Natural killer cell treated with Interleukin-12 subunit alpha and Interleukin-12 subunit beta and Interleukin-15 and Interleukin-18, amount 100 ng/mL, for 72 hours (primary cell): ENCODE results near the gene NUAK1. TPM values are rescaled to one million over a fixed set of nuclear protein-coding genes. Genes with fewer than 3 reads are reported as not detected.
"Not testable (repeated sequence)": the region's sequence is repeated elsewhere in the genome, so short reads cannot be mapped to it uniquely, and the experiment has no call there.

ENCODE experiments used
- ATAC-seq, 2 donors: fragments of 150-1000 bp; cut with Tn5 transposase in 1 of 2; sonication (Bioruptor Pico), chemical (Tn5 transposase) in 1 of 2; 2 replicates each; pipeline ENCODE4 v1.10.0; 2021
- DNase-seq: peaks from one replicate; pipeline ENCODE4 v3.0.0; 2022; ENCODE audit warnings: low spot score
- H3K27ac Mint-ChIP-seq, 2 donors: 1 replicate in 1 of 2; 2 replicates in 1 of 2; pipeline ENCODE4 v1.8.0; 2022; ENCODE audit warnings: mixed read lengths in 2 of 2, mild to moderate bottlenecking in 1 of 2, moderate library complexity in 1 of 2
- H3K27me3 Mint-ChIP-seq, 2 donors: 1 replicate in 1 of 2; 2 replicates in 1 of 2; pipeline ENCODE4 v1.8.0; 2022; ENCODE audit warnings: mixed read lengths in 2 of 2
- H3K36me3 Mint-ChIP-seq: one replicate; pipeline ENCODE4 v1.8.0; 2022; ENCODE audit warnings: mixed read lengths
- H3K4me1 Mint-ChIP-seq, 2 donors: 1 replicate in 1 of 2; 2 replicates in 1 of 2; pipeline ENCODE4 v1.8.0; 2022; ENCODE audit warnings: low read depth in 2 of 2, mixed read lengths in 2 of 2, mild to moderate bottlenecking in 1 of 2
- H3K4me3 Mint-ChIP-seq: one replicate; pipeline ENCODE4 v1.8.0; 2022; ENCODE audit warnings: mixed read lengths
- H3K9me3 Mint-ChIP-seq: 2 replicates; pipeline ENCODE4 v1.8.0; 2022; ENCODE audit warnings: mixed read lengths
- total RNA-seq, 2 donors: library from RNA; stranded (reverse); gene quantifications; one replicate each; pipeline ENCODE4 v1.2.3, GENCODE V29; 2022

NUAK1 gene
- total RNA-seq, 2 donors from 2014 or later, result 0.05 to 1.6 TPM

- Mint-ChIP-seq H3K36me3 (peaks cover 6% of the 10 kb centered on the region), H3K4me3 (no peak overlapping the region), H3K27me3 (peaks cover 23 to 29% of the 10 kb centered on the region in 2 donors), H3K4me1 (no peaks in the 10 kb centered on the region), H3K27ac (no peak overlapping the region), H3K9me3 (peaks cover 6% of the 10 kb centered on the region)
- ATAC-seq, result no peak
- DNase-seq, result no peak
Measured at GRCh38 chr12:106023039-106023438, 115.7 kb downstream of the NUAK1 start.

- Mint-ChIP-seq H3K4me3 (no peak overlapping the region), H3K27me3 (peaks cover 20 to 24% of the 10 kb centered on the region in 2 donors), H3K9me3 (peaks cover 6% of the 10 kb centered on the region), H3K36me3 (peaks cover 6% of the 10 kb centered on the region), H3K4me1 (no peaks in the 10 kb centered on the region), H3K27ac (no peak overlapping the region)
- DNase-seq, result no peak
- ATAC-seq, result no peak
Measured at GRCh38 chr12:106022568-106023012, 116.2 kb downstream of the NUAK1 start.

DNA sequence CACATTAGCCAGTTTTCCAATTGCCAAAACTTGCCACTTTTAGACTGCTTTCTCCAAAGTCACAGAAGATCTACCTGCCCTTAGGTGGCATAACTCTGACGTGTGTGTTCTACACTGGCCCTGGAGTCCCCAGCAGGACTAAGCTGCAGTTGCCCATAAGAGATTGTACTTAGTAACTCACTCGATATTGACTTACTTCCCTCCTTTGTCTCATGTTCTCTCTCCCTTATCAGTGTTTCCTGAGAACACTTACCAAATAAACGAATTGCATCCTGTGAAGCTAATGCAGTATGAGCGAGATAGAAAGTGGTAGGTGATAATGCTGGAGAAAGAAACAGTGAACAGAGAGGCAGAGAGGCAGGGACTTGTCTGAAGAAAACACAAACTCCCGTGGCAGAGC lies 117.2 kb downstream of the NUAK1 start:
- peaks cover 6% of the 10 kb centered on the region for H3K36me3 Mint-ChIP-seq
- DNase-seq, result no peak
- H3K9me3 Mint-ChIP-seq, result peaks cover 6% of the 10 kb centered on the region
- peaks cover 15% of the 10 kb centered on the region in 2 donors for H3K27me3 Mint-ChIP-seq
- ATAC-seq, result no peak
- no peaks in the 10 kb centered on the region for H3K4me1 Mint-ChIP-seq
- no peak overlapping the region for H3K27ac Mint-ChIP-seq
- H3K4me3 Mint-ChIP-seq, result no peak overlapping the region

- DNase-seq (no peak), ATAC-seq (no peak)
- Mint-ChIP-seq H3K27ac (no peak overlapping the region), H3K27me3 (peaks cover 14 to 17% of the 10 kb centered on the region in 2 donors), H3K36me3 (peaks cover 6% of the 10 kb centered on the region), H3K4me1 (no peaks in the 10 kb centered on the region), H3K9me3 (peaks cover 6% of the 10 kb centered on the region), H3K4me3 (no peak overlapping the region)
Measured at GRCh38 chr12:106020736-106021135, 118.0 kb downstream of the NUAK1 start.

DNA sequence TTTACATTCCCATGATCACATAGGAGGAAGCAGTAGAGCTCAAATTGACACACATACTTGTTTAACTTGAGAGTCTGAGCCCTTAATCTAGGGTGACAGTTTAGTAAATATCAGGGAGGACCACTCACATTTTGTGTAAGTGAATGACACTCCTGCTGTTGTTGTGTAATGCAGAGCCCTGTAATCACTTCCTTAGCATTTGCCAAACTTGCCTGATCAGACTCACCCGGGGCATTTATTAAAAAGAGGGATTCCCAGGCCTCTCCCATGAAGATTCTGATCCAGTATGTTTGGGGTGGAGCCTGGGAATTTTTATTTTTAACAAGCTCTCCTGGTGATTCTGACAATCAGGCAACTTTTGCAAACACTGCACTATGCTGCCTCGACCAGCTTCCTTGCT lies 119.6 kb downstream of the NUAK1 start:
- Mint-ChIP-seq H3K4me3 (no peak overlapping the region), H3K27me3 (peaks cover 14 to 18% of the 10 kb centered on the region in 2 donors), H3K9me3 (peaks cover 6% of the 10 kb centered on the region), H3K27ac (no peak overlapping the region), H3K4me1 (no peaks in the 10 kb centered on the region), H3K36me3 (peaks cover 6% of the 10 kb centered on the region)
- ATAC-seq, result no peak
- DNase-seq, result no peak

- Mint-ChIP-seq H3K9me3 (peaks cover 6% of the 10 kb centered on the region), H3K27ac (no peak overlapping the region), H3K4me3 (no peak overlapping the region), H3K27me3 (peaks cover 20 to 24% of the 10 kb centered on the region in 2 donors), H3K36me3 (peaks cover 6% of the 10 kb centered on the region), H3K4me1 (no peaks in the 10 kb centered on the region)
- ATAC-seq (no peak), DNase-seq (no peak)
Measured at GRCh38 chr12:106018286-106018685, 120.5 kb downstream of the NUAK1 start.

DNA sequence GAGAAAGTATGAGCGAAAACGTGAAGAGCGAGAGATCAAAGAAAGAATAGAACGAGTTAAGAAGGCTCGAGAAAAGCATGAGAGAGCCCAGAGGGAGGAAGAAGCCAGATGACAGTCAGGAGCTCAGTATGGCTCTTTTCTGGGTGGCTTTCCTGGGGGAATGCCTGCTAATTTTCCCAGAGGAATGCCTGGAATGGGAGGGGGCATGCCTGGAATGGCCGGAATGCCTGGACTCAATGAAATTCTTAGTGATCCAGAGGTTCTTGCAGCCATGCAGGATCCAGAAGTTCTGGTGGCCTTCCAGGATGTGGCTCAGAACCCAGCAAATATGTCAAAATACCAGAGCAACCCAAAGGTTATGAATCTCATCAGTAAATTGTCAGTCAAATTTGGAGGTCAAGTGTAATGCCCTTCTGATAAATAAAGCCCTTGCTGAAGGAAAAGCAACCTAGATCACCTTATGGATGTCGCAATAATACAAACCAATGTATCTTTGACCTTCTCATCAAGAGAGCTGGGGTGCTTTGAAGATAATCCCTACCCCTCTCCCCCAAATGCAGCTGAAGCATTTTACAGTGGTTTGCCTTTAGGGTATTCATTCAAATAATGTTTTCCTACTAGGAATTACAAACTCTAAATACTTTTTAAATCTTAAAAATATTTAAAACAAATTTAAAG lies 122.0 kb downstream of the NUAK1 start:
- not testable (repeated sequence) for H3K36me3 Mint-ChIP-seq, H3K27ac Mint-ChIP-seq, ATAC-seq, H3K4me1 Mint-ChIP-seq, DNase-seq, H3K9me3 Mint-ChIP-seq, H3K4me3 Mint-ChIP-seq
- H3K27me3 Mint-ChIP-seq, result peaks cover 18 to 31% of the 10 kb centered on the region in 2 donors

DNA sequence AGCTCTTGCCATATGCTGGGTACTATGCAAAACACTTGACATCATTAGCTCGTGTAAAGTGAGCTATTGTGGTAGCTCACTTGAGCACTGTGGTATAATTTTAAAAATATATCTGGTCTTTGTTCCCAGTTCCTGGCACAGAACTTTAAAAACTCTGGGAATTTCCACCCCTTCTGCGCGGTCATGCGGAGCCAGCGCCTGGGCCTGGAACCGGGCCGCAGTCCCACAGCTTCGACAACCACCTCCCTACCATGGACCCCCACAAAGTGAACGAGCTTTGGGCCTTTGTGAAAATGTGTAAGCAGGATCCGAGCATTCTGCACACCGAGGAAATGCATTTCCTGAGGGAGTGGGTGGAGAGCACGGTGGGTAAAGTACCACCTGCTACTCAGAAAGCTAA lies 123.1 kb downstream of the NUAK1 start:
- no peaks in the 10 kb centered on the region for H3K4me1 Mint-ChIP-seq
- no peak overlapping the region for H3K27ac Mint-ChIP-seq
- DNase-seq (no peak), ATAC-seq (no peak)
- H3K36me3 Mint-ChIP-seq, result peaks cover 10% of the 10 kb centered on the region
- no peak overlapping the region for H3K4me3 Mint-ChIP-seq
- peaks cover 6% of the 10 kb centered on the region for H3K9me3 Mint-ChIP-seq
- H3K27me3 Mint-ChIP-seq, result peaks cover 18 to 32% of the 10 kb centered on the region in 2 donors

GRCh38 chr12:106013941-106014340 lies 124.8 kb downstream of the NUAK1 start:
- H3K4me3 Mint-ChIP-seq, result no peak overlapping the region
- peaks cover 10 to 22% of the 10 kb centered on the region in 2 donors for H3K27me3 Mint-ChIP-seq
- no peaks in the 10 kb centered on the region for H3K4me1 Mint-ChIP-seq
- H3K36me3 Mint-ChIP-seq, result peaks cover 4% of the 10 kb centered on the region
- H3K9me3 Mint-ChIP-seq, result no peaks in the 10 kb centered on the region
- ATAC-seq (no peak), DNase-seq (no peak)
- H3K27ac Mint-ChIP-seq, result no peak overlapping the region

Other genes starting within 250 kb of the NUAK1 start
- 1 to 10 TPM; 1.1 to 3.3 TPM for gene CKAP4, start 109.1 kb upstream of the NUAK1 start, total RNA-seq
- gene TCP11L2, start 163.8 kb upstream of the NUAK1 start, total RNA-seq, result 1 to 10 TPM; 3.5 to 5.8 TPM
- 10 to 100 TPM in 1 of 2 donors, 1 to 10 TPM in 1; 9.0 to 12.3 TPM for gene POLR3B, start 218.8 kb upstream of the NUAK1 start, total RNA-seq